Measurements from ENCODE around the gene NSL1. TPM values are rescaled to one million over a fixed set of nuclear protein-coding genes. Genes with fewer than 3 reads are reported as not detected.

NSL1 gene
- total and polyA plus RNA-seq, 9 of the 15 experiments (the other 6 are each of a cell fraction or from before 2014, with no cell fraction given), result 53.5 to 108 (median 59.1) TPM

GRCh38 chr1:212782422-212783154, 9.0 kb downstream of the NSL1 start (continued):
- TF ChIP-seq NFRKB (IDR thresholded peaks at IDR 0.05; ENCODE audit: low read depth) (no peak), NCOR1 (IDR thresholded peaks at IDR 0.05) (no peak), RAD21 (CRISPR knock-in tag; conservative IDR thresholded peaks at IDR 0.05 in 1 of 2, IDR thresholded peaks at IDR 0.05 in 1 of 2) (peak; percentile 81 to 82), ZNF77 (CRISPR knock-in tag; IDR thresholded peaks at IDR 0.05) (no peak), FOXO4 (CRISPR knock-in tag; IDR thresholded peaks at IDR 0.05) (no peak), SMC3 (conservative IDR thresholded peaks at IDR 0.05; ENCODE audit: insufficient read depth, low read depth, low read length) (0 out of 2 replicates have a peak, but pooled peaks have one; percentile 20), ZNF146 (CRISPR knock-in tag; IDR thresholded peaks at IDR 0.05; ENCODE audit: unreplicated experiment) (no peak), SUPT5H (IDR thresholded peaks at IDR 0.05) (no peak), TRIM25 (IDR thresholded peaks at IDR 0.05; ENCODE audit: borderline replicate concordance) (no peak), ZNF830 (CRISPR knock-in tag; IDR thresholded peaks at IDR 0.05) (no peak), COPS2 (conservative IDR thresholded peaks at IDR 0.05) (no peak), ASH1L (IDR thresholded peaks at IDR 0.05; ENCODE audit: borderline replicate concordance, low read depth, partially characterized antibody) (no peak), TARDBP (IDR thresholded peaks at IDR 0.05) (no peak)
- TF ChIP-seq, protein P1, sequence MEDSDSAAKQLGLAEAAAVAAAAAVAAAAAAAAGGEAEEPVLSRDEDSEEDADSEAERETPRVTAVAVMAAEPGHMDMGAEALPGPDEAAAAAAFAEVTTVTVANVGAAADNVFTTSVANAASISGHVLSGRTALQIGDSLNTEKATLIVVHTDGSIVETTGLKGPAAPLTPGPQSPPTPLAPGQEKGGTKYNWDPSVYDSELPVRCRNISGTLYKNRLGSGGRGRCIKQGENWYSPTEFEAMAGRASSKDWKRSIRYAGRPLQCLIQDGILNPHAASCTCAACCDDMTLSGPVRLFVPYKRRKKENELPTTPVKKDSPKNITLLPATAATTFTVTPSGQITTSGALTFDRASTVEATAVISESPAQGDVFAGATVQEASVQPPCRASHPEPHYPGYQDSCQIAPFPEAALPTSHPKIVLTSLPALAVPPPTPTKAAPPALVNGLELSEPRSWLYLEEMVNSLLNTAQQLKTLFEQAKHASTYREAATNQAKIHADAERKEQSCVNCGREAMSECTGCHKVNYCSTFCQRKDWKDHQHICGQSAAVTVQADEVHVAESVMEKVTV (CRISPR knock-in tag; IDR thresholded peaks at IDR 0.05), result peak; percentile 45

Data from K562 (cell line).